ENCODE measurements around the gene ABCE1.
A peak's percentile ranks its signal among the peaks of the same experiment; 100 is the strongest.

Gene ABCE1

DNA sequence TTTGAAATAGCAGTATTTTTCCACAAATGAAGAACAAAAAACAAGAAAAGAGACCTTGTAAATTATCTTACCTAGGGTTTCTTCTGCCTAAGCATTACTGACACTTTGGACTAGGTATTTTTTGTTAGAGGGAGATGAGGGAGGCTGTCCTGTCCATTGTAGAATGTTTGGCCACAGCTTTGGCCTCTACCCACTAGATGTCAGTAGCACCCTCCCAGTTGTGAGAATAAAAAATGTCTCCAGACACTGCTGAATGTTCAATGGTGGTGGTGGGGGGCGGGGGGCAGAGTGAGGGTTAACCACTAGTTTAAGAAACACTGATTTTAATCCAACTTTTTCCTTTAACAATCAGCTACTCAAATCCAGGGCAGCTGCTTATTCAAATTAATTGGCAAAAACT is 56.5 kb downstream of the ABCE1 start:
- Histone ChIP-seq H3K4me2 (ENCODE audit: low read length) (no peak overlapping the region), H3K27me3 (ENCODE audit: control insufficient read depth, insufficient read depth, low read length) (no peaks in the 10 kb centered on the region), H3K9me3 (ENCODE audit: control insufficient read depth, low read length) (no peaks in the 10 kb centered on the region), H3K27ac (no peak overlapping the region), H3K36me3 (ENCODE audit: control insufficient read depth, insufficient read depth, low read length) (no peaks in the 10 kb centered on the region), H2AFZ (no peak overlapping the region), H3K4me3 (ENCODE audit: low read depth, low read length) (no peak overlapping the region), H3K79me2 (no peaks in the 10 kb centered on the region), H3K4me1 (no peaks in the 10 kb centered on the region), H3K9ac (no peak overlapping the region)
- TF ChIP-seq, protein P1, sequence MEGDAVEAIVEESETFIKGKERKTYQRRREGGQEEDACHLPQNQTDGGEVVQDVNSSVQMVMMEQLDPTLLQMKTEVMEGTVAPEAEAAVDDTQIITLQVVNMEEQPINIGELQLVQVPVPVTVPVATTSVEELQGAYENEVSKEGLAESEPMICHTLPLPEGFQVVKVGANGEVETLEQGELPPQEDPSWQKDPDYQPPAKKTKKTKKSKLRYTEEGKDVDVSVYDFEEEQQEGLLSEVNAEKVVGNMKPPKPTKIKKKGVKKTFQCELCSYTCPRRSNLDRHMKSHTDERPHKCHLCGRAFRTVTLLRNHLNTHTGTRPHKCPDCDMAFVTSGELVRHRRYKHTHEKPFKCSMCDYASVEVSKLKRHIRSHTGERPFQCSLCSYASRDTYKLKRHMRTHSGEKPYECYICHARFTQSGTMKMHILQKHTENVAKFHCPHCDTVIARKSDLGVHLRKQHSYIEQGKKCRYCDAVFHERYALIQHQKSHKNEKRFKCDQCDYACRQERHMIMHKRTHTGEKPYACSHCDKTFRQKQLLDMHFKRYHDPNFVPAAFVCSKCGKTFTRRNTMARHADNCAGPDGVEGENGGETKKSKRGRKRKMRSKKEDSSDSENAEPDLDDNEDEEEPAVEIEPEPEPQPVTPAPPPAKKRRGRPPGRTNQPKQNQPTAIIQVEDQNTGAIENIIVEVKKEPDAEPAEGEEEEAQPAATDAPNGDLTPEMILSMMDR (IDR thresholded peaks at IDR 0.05), result peak; percentile 22

DNA sequence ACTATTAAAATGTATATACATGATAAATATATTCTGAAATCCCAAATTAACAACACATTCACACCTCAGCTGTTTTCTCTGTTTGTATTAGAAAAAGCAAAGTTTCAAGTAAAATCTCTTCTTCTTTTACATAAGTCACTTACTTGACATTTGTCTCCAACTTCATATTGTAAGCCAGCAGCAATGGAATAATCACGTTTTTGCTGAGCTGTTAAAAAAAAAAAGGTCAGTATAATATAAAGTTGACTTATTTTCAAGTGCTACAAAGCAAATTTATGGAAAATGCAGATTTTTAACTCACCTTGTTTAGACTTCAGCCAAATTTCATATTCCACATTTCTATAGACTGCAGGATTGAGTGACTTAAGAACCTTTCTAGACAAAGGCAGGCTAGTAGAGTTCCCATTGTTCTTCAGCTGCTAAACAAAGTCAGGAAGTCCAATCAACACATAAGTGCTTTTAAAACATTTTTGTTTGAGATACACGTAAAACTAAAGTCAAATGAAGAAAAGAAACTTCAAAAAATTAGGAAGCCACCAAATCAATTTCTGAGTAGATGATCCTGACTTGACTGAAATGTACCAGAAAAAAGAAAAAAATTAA is 57.3 kb downstream of the ABCE1 start:
- H3K27ac ChIP-seq, result no peak overlapping the region
- no peaks in the 10 kb centered on the region for H3K79me2 ChIP-seq
- H3K4me3 ChIP-seq (ENCODE audit: low read depth, low read length), result no peak overlapping the region
- H3K4me1 ChIP-seq, result no peaks in the 10 kb centered on the region
- no peak overlapping the region for H3K9ac ChIP-seq
- H3K36me3 ChIP-seq (ENCODE audit: control insufficient read depth, insufficient read depth, low read length), result no peaks in the 10 kb centered on the region
- no peak overlapping the region for H2AFZ ChIP-seq
- TF ChIP-seq, protein P1 (IDR thresholded peaks at IDR 0.05), result no peak
- H3K4me2 ChIP-seq (ENCODE audit: low read length), result no peak overlapping the region
- no peaks in the 10 kb centered on the region for H3K9me3 ChIP-seq (ENCODE audit: control insufficient read depth, low read length)
- H3K27me3 ChIP-seq (ENCODE audit: control insufficient read depth, insufficient read depth, low read length), result no peaks in the 10 kb centered on the region

DNA sequence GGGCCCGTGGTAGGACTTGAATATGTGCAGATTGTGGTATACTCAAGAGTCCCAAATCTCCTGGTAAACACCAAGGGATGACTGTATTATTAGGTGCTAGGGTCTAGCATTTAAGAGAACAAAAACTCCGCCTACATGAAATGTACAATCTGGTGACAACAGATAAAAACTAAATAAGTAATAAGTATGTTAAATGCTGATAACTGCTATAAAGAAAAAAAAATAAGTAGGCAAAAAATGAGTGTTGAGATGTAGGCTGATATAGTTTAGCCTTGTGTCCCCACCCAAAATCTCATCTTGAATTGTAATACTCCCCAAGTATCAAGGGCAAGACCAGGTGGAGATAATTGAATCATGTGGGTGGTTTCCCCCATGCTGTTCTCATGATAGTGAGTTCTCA is 58.9 kb downstream of the ABCE1 start:
- H3K27ac ChIP-seq, result no peak overlapping the region
- no peak overlapping the region for H3K9ac ChIP-seq
- H3K36me3 ChIP-seq (ENCODE audit: control insufficient read depth, insufficient read depth, low read length), result no peaks in the 10 kb centered on the region
- TF ChIP-seq, protein P1 (IDR thresholded peaks at IDR 0.05), result no peak
- no peaks in the 10 kb centered on the region for H3K9me3 ChIP-seq (ENCODE audit: control insufficient read depth, low read length)
- no peak overlapping the region for H2AFZ ChIP-seq
- no peaks in the 10 kb centered on the region for H3K79me2 ChIP-seq
- H3K27me3 ChIP-seq (ENCODE audit: control insufficient read depth, insufficient read depth, low read length), result no peaks in the 10 kb centered on the region
- no peaks in the 10 kb centered on the region for H3K4me1 ChIP-seq
- H3K4me2 ChIP-seq (ENCODE audit: low read length), result no peak overlapping the region
- no peak overlapping the region for H3K4me3 ChIP-seq (ENCODE audit: low read depth, low read length)

DNA sequence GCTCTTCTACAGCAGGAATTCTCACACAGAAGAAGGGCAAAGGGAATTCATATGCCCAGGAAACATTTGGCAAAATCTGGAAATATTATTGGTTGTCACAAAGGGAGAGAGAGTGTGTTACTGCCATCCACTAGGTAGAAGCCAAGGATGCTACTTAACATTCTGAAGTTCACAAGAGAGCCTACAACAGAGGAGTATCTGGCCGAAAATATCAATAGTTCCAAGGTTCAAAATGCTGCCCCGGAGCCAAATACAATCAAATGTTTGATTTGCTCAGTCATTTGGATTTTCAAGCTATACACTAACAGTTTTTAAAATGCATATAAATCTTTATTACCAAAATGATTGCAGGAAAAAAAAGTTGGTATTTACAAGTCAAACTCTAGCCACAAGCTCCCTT is 63.4 kb downstream of the ABCE1 start:
- no peak overlapping the region for H3K4me2 ChIP-seq (ENCODE audit: low read length)
- no peak overlapping the region for H3K27ac ChIP-seq
- no peaks in the 10 kb centered on the region for H3K4me1 ChIP-seq
- H3K9ac ChIP-seq, result no peak overlapping the region
- no peaks in the 10 kb centered on the region for H3K27me3 ChIP-seq (ENCODE audit: control insufficient read depth, insufficient read depth, low read length)
- peaks cover 2% of the 10 kb centered on the region for H3K79me2 ChIP-seq
- H3K9me3 ChIP-seq (ENCODE audit: control insufficient read depth, low read length), result no peaks in the 10 kb centered on the region
- TF ChIP-seq, protein P1 (IDR thresholded peaks at IDR 0.05), result no peak
- H3K4me3 ChIP-seq (ENCODE audit: low read depth, low read length), result no peak overlapping the region
- no peaks in the 10 kb centered on the region for H3K36me3 ChIP-seq (ENCODE audit: control insufficient read depth, insufficient read depth, low read length)
- H2AFZ ChIP-seq, result no peak overlapping the region

DNA sequence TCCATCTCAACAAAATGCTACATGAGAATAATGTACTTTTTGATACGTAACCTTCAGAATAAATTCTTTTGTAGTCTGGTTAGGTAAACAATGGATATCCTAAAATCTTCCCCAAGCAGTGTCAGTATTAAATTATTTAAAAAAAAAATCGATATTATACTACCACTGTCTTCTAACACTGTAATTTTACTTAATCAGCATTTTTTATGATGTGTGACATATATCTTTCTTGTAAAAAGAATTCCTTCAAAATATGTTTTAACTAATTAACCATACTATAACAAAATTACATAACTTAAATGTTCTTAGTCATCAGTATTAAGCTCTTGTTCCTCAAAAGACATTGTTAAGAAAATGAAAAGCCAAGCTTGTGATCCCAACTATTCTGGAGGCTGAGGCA is 69.8 kb downstream of the ABCE1 start:
- Histone ChIP-seq H3K9ac (no peak overlapping the region), H3K4me2 (ENCODE audit: low read length) (no peak overlapping the region), H2AFZ (no peak overlapping the region), H3K36me3 (ENCODE audit: control insufficient read depth, insufficient read depth, low read length) (no peaks in the 10 kb centered on the region), H3K4me3 (ENCODE audit: low read depth, low read length) (no peak overlapping the region), H3K27ac (no peak overlapping the region), H3K9me3 (ENCODE audit: control insufficient read depth, low read length) (no peaks in the 10 kb centered on the region), H3K79me2 (peaks cover 8% of the 10 kb centered on the region), H3K27me3 (ENCODE audit: control insufficient read depth, insufficient read depth, low read length) (no peaks in the 10 kb centered on the region), H3K4me1 (no peaks in the 10 kb centered on the region)
- TF ChIP-seq, protein P1 (IDR thresholded peaks at IDR 0.05), result no peak
